Measurements from ENCODE around the gene OR10A4.

OR10A4 gene

DNA sequence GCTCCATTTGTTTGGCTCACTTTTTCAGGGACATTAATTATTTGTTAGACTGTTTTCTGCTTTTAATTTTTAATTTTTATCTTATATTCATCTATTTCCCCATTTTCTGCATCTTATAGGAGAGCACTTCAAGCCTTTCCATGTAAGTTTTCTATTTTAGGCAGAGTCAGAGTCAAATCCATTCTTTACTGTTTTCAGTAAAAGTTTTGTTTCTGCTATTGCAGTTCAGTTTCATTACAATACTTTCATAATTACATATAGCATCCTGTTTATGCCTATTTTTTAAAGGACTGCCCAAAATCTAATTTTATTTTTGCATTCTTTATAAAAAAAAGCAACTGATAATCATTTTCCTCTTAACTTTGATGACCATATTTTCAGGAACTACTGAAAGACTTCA lies 34.7 kb upstream of the OR10A4 start:
- H3K9me3 ChIP-seq (ENCODE audit: insufficient read depth, low read length): no peaks in the 10 kb centered on the region
- H3K79me2 ChIP-seq (ENCODE audit: low read length): no peaks in the 10 kb centered on the region
- H3K36me3 ChIP-seq (replicated peaks; ENCODE audit: low read depth, low read length): no peaks in the 10 kb centered on the region
- H3K4me3 ChIP-seq (ENCODE audit: low read length): no peak overlapping the region
- no peak overlapping the region; the same call in 1 of the 2 replicates for H3K9ac ChIP-seq (ENCODE audit: low read length)
- no peak overlapping the region for H2AFZ ChIP-seq (ENCODE audit: low read depth, low read length)
- H4K20me1 ChIP-seq (ENCODE audit: insufficient read depth, low read length): no peaks in the 10 kb centered on the region
- peak overlapping the region; percentile 41 for H3K4me2 ChIP-seq (ENCODE audit: low read length)
- TF ChIP-seq EZH2phosphoT487 (IDR thresholded peaks at IDR 0.05; ENCODE audit: low read depth): no peak
- TF ChIP-seq, protein P1, sequence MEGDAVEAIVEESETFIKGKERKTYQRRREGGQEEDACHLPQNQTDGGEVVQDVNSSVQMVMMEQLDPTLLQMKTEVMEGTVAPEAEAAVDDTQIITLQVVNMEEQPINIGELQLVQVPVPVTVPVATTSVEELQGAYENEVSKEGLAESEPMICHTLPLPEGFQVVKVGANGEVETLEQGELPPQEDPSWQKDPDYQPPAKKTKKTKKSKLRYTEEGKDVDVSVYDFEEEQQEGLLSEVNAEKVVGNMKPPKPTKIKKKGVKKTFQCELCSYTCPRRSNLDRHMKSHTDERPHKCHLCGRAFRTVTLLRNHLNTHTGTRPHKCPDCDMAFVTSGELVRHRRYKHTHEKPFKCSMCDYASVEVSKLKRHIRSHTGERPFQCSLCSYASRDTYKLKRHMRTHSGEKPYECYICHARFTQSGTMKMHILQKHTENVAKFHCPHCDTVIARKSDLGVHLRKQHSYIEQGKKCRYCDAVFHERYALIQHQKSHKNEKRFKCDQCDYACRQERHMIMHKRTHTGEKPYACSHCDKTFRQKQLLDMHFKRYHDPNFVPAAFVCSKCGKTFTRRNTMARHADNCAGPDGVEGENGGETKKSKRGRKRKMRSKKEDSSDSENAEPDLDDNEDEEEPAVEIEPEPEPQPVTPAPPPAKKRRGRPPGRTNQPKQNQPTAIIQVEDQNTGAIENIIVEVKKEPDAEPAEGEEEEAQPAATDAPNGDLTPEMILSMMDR (IDR thresholded peaks at IDR 0.05; ENCODE audit: low read depth, low read length): no peak
- H3K27ac ChIP-seq (ENCODE audit: low read length): no peak overlapping the region
- H3K27me3 ChIP-seq (ENCODE audit: low read depth, low read length): no peaks in the 10 kb centered on the region
- H3K4me1 ChIP-seq (ENCODE audit: low read length): peaks cover 13% of the 10 kb centered on the region

DNA sequence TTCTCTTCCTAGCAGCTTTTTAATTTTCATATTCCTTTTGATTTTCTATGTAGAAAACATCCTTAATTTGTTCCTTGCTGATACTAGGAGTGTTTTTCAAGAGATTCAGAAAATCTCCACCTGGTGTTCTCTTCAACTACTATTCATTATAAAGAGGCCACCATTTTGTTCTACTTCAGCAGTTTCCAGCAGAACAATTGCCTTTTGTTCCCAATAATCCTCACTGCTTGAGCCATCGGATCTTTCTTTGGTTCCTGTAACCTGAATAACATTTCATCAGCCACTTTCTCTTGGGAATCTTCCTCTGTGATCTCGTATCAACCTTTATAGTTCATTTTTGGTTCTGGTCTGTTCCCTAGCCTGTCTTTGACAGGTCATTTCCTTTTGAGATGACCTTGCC lies 32.8 kb upstream of the OR10A4 start:
- Histone ChIP-seq H3K4me1 (ENCODE audit: low read length) (peaks cover 13% of the 10 kb centered on the region), H4K20me1 (ENCODE audit: insufficient read depth, low read length) (no peaks in the 10 kb centered on the region), H3K36me3 (replicated peaks; ENCODE audit: low read depth, low read length) (no peaks in the 10 kb centered on the region), H3K9me3 (ENCODE audit: insufficient read depth, low read length) (no peaks in the 10 kb centered on the region), H3K4me3 (ENCODE audit: low read length) (no peak overlapping the region), H2AFZ (ENCODE audit: low read depth, low read length) (no peak overlapping the region), H3K9ac (ENCODE audit: low read length) (no peak overlapping the region), H3K4me2 (ENCODE audit: low read length) (no peak overlapping the region), H3K27me3 (ENCODE audit: low read depth, low read length) (no peaks in the 10 kb centered on the region), H3K79me2 (ENCODE audit: low read length) (no peaks in the 10 kb centered on the region), H3K27ac (ENCODE audit: low read length) (no peak overlapping the region)
- no peak for TF ChIP-seq EZH2phosphoT487 (IDR thresholded peaks at IDR 0.05; ENCODE audit: low read depth)
- TF ChIP-seq, protein P1 (IDR thresholded peaks at IDR 0.05; ENCODE audit: low read depth, low read length): no peak

DNA sequence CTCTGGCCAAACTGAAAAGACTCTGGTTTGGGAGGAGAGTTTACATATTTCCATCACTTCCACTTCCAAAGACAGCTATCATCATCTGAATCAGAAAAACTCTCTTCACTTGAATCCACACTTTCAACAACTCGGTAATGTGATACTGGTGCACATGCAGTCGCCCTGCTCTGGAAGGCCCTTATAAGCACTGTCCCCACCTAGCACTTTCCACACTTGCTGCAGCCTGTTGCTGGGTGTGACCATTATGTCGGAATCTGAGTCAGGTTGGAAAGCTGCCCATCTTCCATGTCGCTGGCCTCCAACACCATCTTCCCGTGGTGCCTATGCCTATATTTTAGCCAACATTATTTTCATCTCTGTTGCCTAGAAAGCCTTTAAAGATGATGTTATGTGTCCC lies 32.1 kb upstream of the OR10A4 start:
- no peak overlapping the region for H2AFZ ChIP-seq (ENCODE audit: low read depth, low read length)
- TF ChIP-seq, protein P1 (IDR thresholded peaks at IDR 0.05; ENCODE audit: low read depth, low read length): no peak
- TF ChIP-seq EZH2phosphoT487 (IDR thresholded peaks at IDR 0.05; ENCODE audit: low read depth): no peak
- H3K9ac ChIP-seq (ENCODE audit: low read length): no peak overlapping the region
- no peaks in the 10 kb centered on the region for H3K36me3 ChIP-seq (replicated peaks; ENCODE audit: low read depth, low read length)
- H3K4me2 ChIP-seq (ENCODE audit: low read length): no peak overlapping the region
- H4K20me1 ChIP-seq (ENCODE audit: insufficient read depth, low read length): no peaks in the 10 kb centered on the region
- no peak overlapping the region for H3K27ac ChIP-seq (ENCODE audit: low read length)
- H3K9me3 ChIP-seq (ENCODE audit: insufficient read depth, low read length): no peaks in the 10 kb centered on the region
- no peak overlapping the region for H3K4me3 ChIP-seq (ENCODE audit: low read length)
- H3K4me1 ChIP-seq (ENCODE audit: low read length): peaks cover 13% of the 10 kb centered on the region
- H3K79me2 ChIP-seq (ENCODE audit: low read length): no peaks in the 10 kb centered on the region
- no peaks in the 10 kb centered on the region for H3K27me3 ChIP-seq (ENCODE audit: low read depth, low read length)

DNA sequence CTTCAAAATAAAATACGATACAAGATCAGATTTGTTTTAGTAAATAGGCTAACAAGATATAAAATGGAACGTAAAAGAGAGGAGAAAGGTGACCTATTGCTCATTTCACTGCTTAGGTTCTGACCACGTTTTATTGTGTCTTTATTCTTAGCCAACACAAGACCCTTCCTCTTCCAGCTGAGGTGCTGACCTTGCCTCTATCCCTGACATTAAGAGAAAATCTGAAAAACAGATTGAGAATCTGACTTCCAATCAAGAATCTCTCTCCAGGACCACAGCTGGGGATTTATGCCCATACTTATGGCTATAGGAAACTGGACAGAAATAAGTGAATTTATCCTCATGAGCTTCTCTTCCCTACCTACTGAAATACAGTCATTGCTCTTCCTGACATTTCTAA lies 31.0 kb upstream of the OR10A4 start, which contains the start of gene OR10A5:
Gene OR10A5 (plus strand): TSS at position 301 of the 400 bp plus-strand sequence. CDS start 0 bp downstream, at position 301.
- no peaks in the 10 kb centered on the region for H3K36me3 ChIP-seq (replicated peaks; ENCODE audit: low read depth, low read length)

More for the DNA sequence above, 31.0 kb upstream of the OR10A4 start, which contains the start of gene OR10A5:
- Histone ChIP-seq H3K27me3 (ENCODE audit: low read depth, low read length) (no peaks in the 10 kb centered on the region), H3K4me3 (ENCODE audit: low read length) (no peak within 1 kb of the TSS), H3K27ac (ENCODE audit: low read length) (no peak within 1 kb of the TSS), H3K79me2 (ENCODE audit: low read length) (no peaks in the 10 kb centered on the region), H3K4me2 (ENCODE audit: low read length) (no peak within 1 kb of the TSS), H3K9ac (ENCODE audit: low read length) (no peak within 1 kb of the TSS), H4K20me1 (ENCODE audit: insufficient read depth, low read length) (no peaks in the 10 kb centered on the region), H3K4me1 (ENCODE audit: low read length) (peaks cover 13% of the 10 kb centered on the region), H3K9me3 (ENCODE audit: insufficient read depth, low read length) (no peaks in the 10 kb centered on the region), H2AFZ (ENCODE audit: low read depth, low read length) (no peak within 1 kb of the TSS)
- TF ChIP-seq EZH2phosphoT487 (IDR thresholded peaks at IDR 0.05; ENCODE audit: low read depth): no peak
- TF ChIP-seq, protein P1 (IDR thresholded peaks at IDR 0.05; ENCODE audit: low read depth, low read length): no peak
